ENCODE data around the gene ZBTB16.

ZBTB16 gene

DNA sequence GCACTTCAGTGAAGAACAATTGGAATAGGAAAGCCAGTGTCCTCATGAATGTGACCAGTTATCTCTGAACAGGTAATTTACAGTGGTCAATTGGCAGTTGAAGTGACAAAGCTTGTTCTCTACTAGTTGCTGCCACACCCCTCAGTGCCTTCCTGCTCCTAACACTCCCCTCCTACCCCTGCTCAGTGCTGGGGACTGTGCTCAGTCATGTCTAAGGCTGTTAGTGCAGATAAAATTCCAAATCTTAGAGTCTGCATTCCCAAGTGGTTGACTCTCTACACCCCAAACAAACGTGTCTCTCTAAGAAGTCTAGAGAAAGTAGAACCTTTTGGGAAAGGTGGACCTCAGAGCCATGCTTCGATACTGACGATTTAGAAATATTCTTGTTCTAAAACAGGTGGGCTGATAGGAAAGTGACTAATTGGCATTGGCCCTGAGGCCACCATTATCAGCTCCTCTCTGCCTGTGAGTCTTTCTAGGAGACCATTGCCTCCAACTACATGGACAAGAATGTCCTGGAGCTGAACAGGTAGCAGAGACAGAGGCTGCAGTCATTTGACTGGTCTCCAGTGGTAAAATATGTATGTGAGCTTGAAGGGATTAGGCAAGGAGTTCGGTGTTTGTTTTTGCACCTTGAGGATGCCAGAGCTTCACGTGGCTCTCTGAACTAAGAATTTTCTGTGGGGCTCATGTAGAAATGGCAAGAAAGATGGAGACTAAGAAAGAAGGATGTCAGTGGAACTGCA is 214.6 kb downstream of the ZBTB16 start:
- TF ChIP-seq, protein P1, sequence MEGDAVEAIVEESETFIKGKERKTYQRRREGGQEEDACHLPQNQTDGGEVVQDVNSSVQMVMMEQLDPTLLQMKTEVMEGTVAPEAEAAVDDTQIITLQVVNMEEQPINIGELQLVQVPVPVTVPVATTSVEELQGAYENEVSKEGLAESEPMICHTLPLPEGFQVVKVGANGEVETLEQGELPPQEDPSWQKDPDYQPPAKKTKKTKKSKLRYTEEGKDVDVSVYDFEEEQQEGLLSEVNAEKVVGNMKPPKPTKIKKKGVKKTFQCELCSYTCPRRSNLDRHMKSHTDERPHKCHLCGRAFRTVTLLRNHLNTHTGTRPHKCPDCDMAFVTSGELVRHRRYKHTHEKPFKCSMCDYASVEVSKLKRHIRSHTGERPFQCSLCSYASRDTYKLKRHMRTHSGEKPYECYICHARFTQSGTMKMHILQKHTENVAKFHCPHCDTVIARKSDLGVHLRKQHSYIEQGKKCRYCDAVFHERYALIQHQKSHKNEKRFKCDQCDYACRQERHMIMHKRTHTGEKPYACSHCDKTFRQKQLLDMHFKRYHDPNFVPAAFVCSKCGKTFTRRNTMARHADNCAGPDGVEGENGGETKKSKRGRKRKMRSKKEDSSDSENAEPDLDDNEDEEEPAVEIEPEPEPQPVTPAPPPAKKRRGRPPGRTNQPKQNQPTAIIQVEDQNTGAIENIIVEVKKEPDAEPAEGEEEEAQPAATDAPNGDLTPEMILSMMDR (IDR thresholded peaks at IDR 0.05; ENCODE audit: extremely low read depth, insufficient read depth, missing control alignments) = no peak
- in situ Hi-C loops (cut with MboI; ENCODE audit: low pct_unique_long_range_greater_than_20kb, low sequenced_read_pairs, unreplicated experiment) = loop anchor here (25.0 kb wide), 2 partner anchors 387 to 462 kb away; partner anchors contain the start of gene USP28
- DNase-seq (ENCODE audit: low spot score) = no peak

DNA sequence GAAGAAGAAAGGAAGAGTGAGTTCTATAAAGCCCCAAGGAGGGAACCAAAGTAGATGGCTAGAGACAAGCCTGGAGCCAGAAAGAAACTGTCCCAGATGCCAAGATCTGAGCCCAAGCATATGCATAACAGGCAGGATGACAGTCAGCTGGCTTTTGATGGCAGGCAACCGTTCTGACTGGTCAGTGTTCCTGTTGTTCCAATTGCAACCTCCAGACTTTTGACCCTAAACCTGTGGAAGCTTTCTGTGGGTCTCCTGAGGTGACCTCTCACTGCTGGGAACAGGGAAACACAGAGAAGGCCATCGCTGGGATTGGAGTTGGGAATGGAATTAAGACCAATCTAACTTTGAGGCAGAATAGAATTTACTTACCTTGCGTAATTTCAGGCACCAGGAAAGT is 215.1 kb downstream of the ZBTB16 start:
- no peak for DNase-seq (ENCODE audit: low spot score)
- TF ChIP-seq, protein P1 (IDR thresholded peaks at IDR 0.05; ENCODE audit: extremely low read depth, insufficient read depth, missing control alignments) = no peak
- in situ Hi-C loops (cut with MboI; ENCODE audit: low pct_unique_long_range_greater_than_20kb, low sequenced_read_pairs, unreplicated experiment) = loop anchor here (25.0 kb wide), 2 partner anchors 387 to 462 kb away; partner anchors contain the start of gene USP28

DNA sequence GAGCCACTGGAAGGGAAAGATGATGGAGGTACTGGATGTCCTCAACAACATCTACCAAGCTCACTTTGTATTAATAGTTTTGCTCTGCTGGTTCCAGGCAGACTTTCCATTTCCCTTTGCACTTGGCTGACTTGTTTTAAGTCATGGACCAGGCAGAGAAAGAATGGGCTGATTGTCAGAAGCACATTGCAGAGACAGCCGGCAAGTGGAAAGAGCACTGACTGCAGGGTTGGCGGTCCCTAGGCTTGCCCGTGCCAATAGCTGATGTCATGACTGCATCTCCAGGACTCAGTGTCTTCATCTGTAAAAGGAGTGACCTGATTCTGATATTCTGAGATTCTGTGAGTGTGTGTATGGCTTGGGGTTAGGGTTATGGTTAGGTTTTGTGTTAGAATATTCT is 215.8 kb downstream of the ZBTB16 start:
- TF ChIP-seq, protein P1 (IDR thresholded peaks at IDR 0.05; ENCODE audit: extremely low read depth, insufficient read depth, missing control alignments) = no peak
- in situ Hi-C loops (cut with MboI; ENCODE audit: low pct_unique_long_range_greater_than_20kb, low sequenced_read_pairs, unreplicated experiment) = no loop called here
- DNase-seq (ENCODE audit: low spot score) = no peak

DNA sequence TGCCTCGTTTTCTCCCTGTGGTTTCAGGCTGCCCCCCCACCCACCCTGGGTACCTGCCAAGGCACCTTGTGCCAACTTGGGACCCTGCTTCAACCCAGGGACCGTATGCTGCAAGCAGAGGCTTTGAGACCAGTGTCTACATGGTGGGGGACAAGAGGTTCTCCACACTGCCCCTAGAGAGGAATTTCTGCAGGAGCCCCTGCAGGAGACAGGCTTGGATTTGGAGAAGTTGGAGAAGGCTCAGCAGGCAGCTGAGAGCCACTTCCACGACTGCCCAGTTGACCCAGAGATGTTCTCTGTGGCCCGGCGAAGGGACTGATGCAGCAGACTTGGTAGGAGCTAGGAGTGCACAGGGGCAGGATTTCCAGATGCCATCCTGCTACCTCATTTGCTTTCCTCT is 216.6 kb downstream of the ZBTB16 start:
- in situ Hi-C loops (cut with MboI; ENCODE audit: low pct_unique_long_range_greater_than_20kb, low sequenced_read_pairs, unreplicated experiment) = no loop called here
- no peak for DNase-seq (ENCODE audit: low spot score)
- TF ChIP-seq, protein P1 (IDR thresholded peaks at IDR 0.05; ENCODE audit: extremely low read depth, insufficient read depth, missing control alignments) = no peak

DNA sequence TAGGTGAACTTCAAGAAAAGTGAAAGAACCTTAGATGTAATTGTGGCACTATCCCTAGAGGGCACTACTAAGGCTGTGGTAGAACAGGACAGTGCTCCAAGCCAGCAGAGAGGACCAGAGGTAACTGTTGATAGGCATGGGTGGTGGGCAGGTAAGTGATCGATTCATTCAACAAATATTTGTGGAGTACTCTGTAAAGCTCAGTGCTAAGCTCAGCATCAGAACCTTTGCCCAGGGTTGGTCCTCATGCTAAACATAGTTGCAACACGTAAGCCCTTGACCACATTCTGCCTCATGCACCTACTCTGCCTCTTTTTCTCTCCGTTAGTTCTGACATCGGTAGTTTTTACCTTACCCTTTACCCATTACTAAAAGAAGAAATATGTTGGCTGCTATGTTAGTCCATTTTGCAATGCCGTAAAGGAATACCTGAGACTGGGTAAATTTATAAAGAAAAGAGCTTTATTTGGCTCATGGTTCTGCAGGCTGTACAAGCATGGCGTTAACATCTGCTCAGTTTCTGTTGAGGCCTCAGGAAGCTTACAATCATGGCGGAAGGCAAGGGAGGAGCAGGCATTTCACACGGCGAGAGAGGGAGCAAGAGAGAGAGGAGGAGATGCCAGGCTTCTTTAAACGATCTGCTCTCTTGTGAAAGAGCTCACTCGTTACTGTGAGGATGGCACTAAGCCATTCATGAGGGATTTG is 218.3 kb downstream of the ZBTB16 start:
- TF ChIP-seq, protein P1 (IDR thresholded peaks at IDR 0.05; ENCODE audit: extremely low read depth, insufficient read depth, missing control alignments) = no peak
- in situ Hi-C loops (cut with MboI; ENCODE audit: low pct_unique_long_range_greater_than_20kb, low sequenced_read_pairs, unreplicated experiment) = no loop called here
- no peak for DNase-seq (ENCODE audit: low spot score)

DNA sequence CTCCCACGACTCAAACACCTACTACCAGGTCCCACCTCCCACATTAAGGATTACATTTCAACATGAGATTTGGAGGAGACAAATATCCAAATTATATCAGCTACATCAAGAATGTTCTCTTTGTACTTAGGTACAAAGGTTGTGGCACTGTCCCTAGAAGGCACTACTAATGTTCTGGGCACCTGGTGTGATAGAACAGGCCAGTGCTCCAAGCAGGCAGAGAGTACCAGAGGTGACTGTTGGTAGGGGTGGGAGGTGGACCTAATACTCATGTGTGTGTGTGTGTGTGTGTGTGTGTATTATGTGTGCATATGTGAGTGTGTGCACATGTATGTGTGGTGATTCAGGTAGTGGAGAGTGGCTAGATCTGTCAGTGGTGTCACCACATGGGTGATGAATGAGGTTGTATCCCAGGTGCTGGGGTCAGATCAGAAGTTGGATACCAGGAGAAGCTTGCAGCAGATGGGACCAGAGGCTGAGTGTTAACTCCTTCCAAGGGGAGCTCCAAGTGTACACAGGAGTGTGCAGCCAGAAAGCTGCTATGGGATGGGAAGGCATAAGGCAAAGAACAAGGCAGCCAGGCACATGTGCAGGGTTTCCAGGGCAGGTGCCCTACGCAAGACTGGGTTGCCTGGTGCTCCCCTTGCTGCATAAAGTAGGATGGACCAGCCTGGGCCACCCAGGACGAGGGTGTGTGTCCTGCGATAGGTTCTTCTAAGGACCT is 219.0 kb downstream of the ZBTB16 start:
- in situ Hi-C loops (cut with MboI; ENCODE audit: low pct_unique_long_range_greater_than_20kb, low sequenced_read_pairs, unreplicated experiment) = no loop called here
- TF ChIP-seq, protein P1 (IDR thresholded peaks at IDR 0.05; ENCODE audit: extremely low read depth, insufficient read depth, missing control alignments) = no peak

More for the DNA sequence above, 219.0 kb downstream of the ZBTB16 start:
- DNase-seq (ENCODE audit: low spot score) = no peak
